ENCODE measurements around the gene SLC6A5. TPM values are rescaled to one million over a fixed set of nuclear protein-coding genes. Genes with fewer than 3 reads are reported as not detected.

The SLC6A5 gene
- total and polyA plus RNA-seq, 2 donors from 2014 or later = not detected

DNA sequence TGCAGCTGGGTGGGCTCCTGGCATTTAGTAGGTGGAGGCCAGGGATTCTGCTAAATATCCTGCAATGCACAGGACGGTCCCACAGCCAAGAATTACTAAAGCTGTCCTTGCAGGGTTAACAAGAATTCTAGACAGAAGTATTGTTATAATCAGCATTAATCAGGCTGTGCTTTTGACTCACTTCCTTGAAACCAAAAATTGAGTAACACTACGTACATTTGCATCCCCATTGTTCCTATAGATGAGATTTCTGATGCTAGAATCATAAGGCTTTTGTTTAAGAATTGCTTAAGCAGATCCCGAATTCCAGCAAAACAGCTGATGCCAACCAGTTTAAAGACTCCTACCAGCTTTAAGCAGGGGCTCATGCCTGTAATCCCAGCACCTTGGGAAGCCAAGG is 11.4 kb downstream of the SLC6A5 start:
- intact Hi-C loops (cut with DNase I) = no loop called here
- peaks cover 11% of the 10 kb centered on the region for H3K27me3 ChIP-seq (ENCODE audit: control insufficient read depth, insufficient read depth, low read length)
- no peak for FAIRE-seq

GRCh38 chr11:20611445-20611844 is 12.0 kb downstream of the SLC6A5 start:
- H3K4me1 ChIP-seq (ENCODE audit: control insufficient read depth in 2 of 3, insufficient read depth in 2 of 3, low read depth in 1 of 3, low read length in 3 of 3) = no peaks in the 10 kb centered on the region
- no peak overlapping the region for H3K4me3 ChIP-seq (ENCODE audit: low read length in 3 of 3)
- DNase-seq = no peak
- intact Hi-C loops (cut with DNase I) = no loop called here
- H3K9me3 ChIP-seq (ENCODE audit: control insufficient read depth in 2 of 3, insufficient read depth in 1 of 3, low read length in 3 of 3) = no peaks in the 10 kb centered on the region
- no peak overlapping the region for H3K9ac ChIP-seq (ENCODE audit: low read length in 3 of 3)
- TF ChIP-seq CTCF (IDR thresholded peaks at IDR 0.05; ENCODE audit: borderline replicate concordance, extremely low read depth, insufficient read depth) = no peak
- peaks cover 6% of the 10 kb centered on the region for H3K27me3 ChIP-seq (ENCODE audit: control insufficient read depth, insufficient read depth, low read length)
- no peak for FAIRE-seq
- no peak overlapping the region for H3K27ac ChIP-seq (ENCODE audit: low read depth in 2 of 2, low read length in 2 of 2)
- no peaks in the 10 kb centered on the region for H3K36me3 ChIP-seq (ENCODE audit: control insufficient read depth in 2 of 3, insufficient read depth in 3 of 3, low read length in 3 of 3)

More for the DNA sequence above, 11.4 kb downstream of the SLC6A5 start:
- TF ChIP-seq CTCF (IDR thresholded peaks at IDR 0.05; ENCODE audit: borderline replicate concordance, extremely low read depth, insufficient read depth) = no peak
- no peaks in the 10 kb centered on the region for H3K4me1 ChIP-seq (ENCODE audit: control insufficient read depth in 2 of 3, insufficient read depth in 2 of 3, low read depth in 1 of 3, low read length in 3 of 3)
- H3K9me3 ChIP-seq (ENCODE audit: control insufficient read depth in 2 of 3, insufficient read depth in 1 of 3, low read length in 3 of 3) = no peaks in the 10 kb centered on the region
- DNase-seq = no peak
- H3K9ac ChIP-seq (ENCODE audit: low read length in 3 of 3) = no peak overlapping the region
- no peaks in the 10 kb centered on the region for H3K36me3 ChIP-seq (ENCODE audit: control insufficient read depth in 2 of 3, insufficient read depth in 3 of 3, low read length in 3 of 3)
- no peak overlapping the region for H3K27ac ChIP-seq (ENCODE audit: low read depth in 2 of 2, low read length in 2 of 2)
- H3K4me3 ChIP-seq (ENCODE audit: low read length in 3 of 3) = no peak overlapping the region

DNA sequence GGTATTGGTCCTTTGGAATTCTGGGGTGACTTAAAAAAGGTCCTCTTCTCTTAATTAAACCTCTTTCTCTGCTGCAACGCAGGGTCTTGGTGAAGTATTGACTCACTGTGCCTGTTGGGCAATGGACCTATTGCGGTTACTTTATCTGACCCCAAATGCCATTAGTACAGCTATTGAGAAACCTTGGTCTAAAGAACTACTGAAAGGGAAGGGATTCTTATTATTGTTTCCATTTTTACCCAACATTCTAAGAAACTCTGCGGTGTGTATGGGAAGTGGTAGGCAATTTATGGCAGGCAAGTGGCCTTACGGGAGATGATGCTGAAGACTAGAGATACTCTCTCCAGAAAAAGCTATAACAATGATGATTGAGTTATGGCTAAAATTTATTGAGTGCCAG is 12.5 kb downstream of the SLC6A5 start:
- FAIRE-seq (no peak), DNase-seq (no peak)
- Histone ChIP-seq H3K27ac (ENCODE audit: low read depth in 2 of 2, low read length in 2 of 2) (no peak overlapping the region), H3K4me1 (ENCODE audit: control insufficient read depth in 2 of 3, insufficient read depth in 2 of 3, low read depth in 1 of 3, low read length in 3 of 3) (no peaks in the 10 kb centered on the region), H3K4me3 (ENCODE audit: low read length in 3 of 3) (no peak overlapping the region), H3K9ac (ENCODE audit: low read length in 3 of 3) (no peak overlapping the region), H3K27me3 (ENCODE audit: control insufficient read depth, insufficient read depth, low read length) (peaks cover 5% of the 10 kb centered on the region), H3K36me3 (ENCODE audit: control insufficient read depth in 2 of 3, insufficient read depth in 3 of 3, low read length in 3 of 3) (no peaks in the 10 kb centered on the region), H3K9me3 (ENCODE audit: control insufficient read depth in 2 of 3, insufficient read depth in 1 of 3, low read length in 3 of 3) (no peaks in the 10 kb centered on the region)
- intact Hi-C loops (cut with DNase I) = no loop called here
- no peak for TF ChIP-seq CTCF (IDR thresholded peaks at IDR 0.05; ENCODE audit: borderline replicate concordance, extremely low read depth, insufficient read depth)

- Histone ChIP-seq H3K36me3 (ENCODE audit: control insufficient read depth in 2 of 3, insufficient read depth in 3 of 3, low read length in 3 of 3) (no peaks in the 10 kb centered on the region), H3K4me1 (ENCODE audit: control insufficient read depth in 2 of 3, insufficient read depth in 2 of 3, low read depth in 1 of 3, low read length in 3 of 3) (no peaks in the 10 kb centered on the region), H3K9ac (ENCODE audit: low read length in 3 of 3) (no peak overlapping the region), H3K27me3 (ENCODE audit: control insufficient read depth, insufficient read depth, low read length) (peaks cover 3% of the 10 kb centered on the region), H3K9me3 (ENCODE audit: control insufficient read depth in 2 of 3, insufficient read depth in 1 of 3, low read length in 3 of 3) (no peaks in the 10 kb centered on the region), H3K4me3 (ENCODE audit: low read length in 3 of 3) (no peak overlapping the region), H3K27ac (ENCODE audit: low read depth in 2 of 2, low read length in 2 of 2) (no peak overlapping the region)
- no peak for FAIRE-seq
- DNase-seq = no peak
- no peak for TF ChIP-seq CTCF (IDR thresholded peaks at IDR 0.05; ENCODE audit: borderline replicate concordance, extremely low read depth, insufficient read depth)
- intact Hi-C loops (cut with DNase I) = no loop called here
Measured at GRCh38 chr11:20612416-20612815, 13.0 kb downstream of the SLC6A5 start.

Measured in kidney (tissue), 14 donors.